Hepatocyte (in vitro differentiated cells): ENCODE data around the gene THAP8. TPM values are rescaled to one million over a fixed set of nuclear protein-coding genes. Genes with fewer than 3 reads are reported as not detected.
"Not testable (repeated sequence)": the region's sequence is repeated elsewhere in the genome, so short reads cannot be mapped to it uniquely, and the experiment has no call there.

Experiments
- DNase-seq: peaks from one replicate; pipeline ENCODE4 v3.0.0-alpha.2; 2016; ENCODE audit warnings: low spot score
- H2AFZ ChIP-seq: fragments of 200-600 bp; sonication (generic); 2 replicates; pipeline ENCODE4 v1.6.0; 2016; ENCODE audit warnings: antibody characterized with exemption, mild to moderate bottlenecking
- H3K27ac ChIP-seq: fragments of 200-600 bp; sonication (generic); 2 replicates; pipeline ENCODE4 v1.5.1; 2016; ENCODE audit warnings: mild to moderate bottlenecking
- H3K27me3 ChIP-seq: fragments of 200-600 bp; sonication (generic); 2 replicates; pipeline ENCODE4 v1.6.1; 2016
- H3K36me3 ChIP-seq: fragments of 200-600 bp; sonication (generic); replicated peaks from 2 replicates; pipeline ENCODE4 v1.5.1; 2016; ENCODE audit warnings: low read depth; ENCODE audit not compliant: insufficient read depth
- H3K4me1 ChIP-seq: fragments of 200-600 bp; sonication (generic); 2 replicates; pipeline ENCODE4 v1.5.1; 2016; ENCODE audit warnings: mild to moderate bottlenecking, moderate library complexity; ENCODE audit not compliant: insufficient read depth
- H3K4me2 ChIP-seq: fragments of 200-600 bp; sonication (generic); 2 replicates; pipeline ENCODE4 v1.6.0; 2016
- H3K4me3 ChIP-seq: fragments of 200-600 bp; sonication (generic); 2 replicates; pipeline ENCODE4 v1.5.1; 2016; ENCODE audit warnings: mild to moderate bottlenecking
- H3K79me2 ChIP-seq: fragments of 200-600 bp; sonication (generic); 2 replicates; pipeline ENCODE4 v1.6.0; 2017; ENCODE audit warnings: mild to moderate bottlenecking
- H3K9me2 ChIP-seq: fragments of 200-600 bp; sonication (generic); replicated peaks from 2 replicates; pipeline ENCODE4 v1.6.0; 2017; ENCODE audit warnings: mild to moderate bottlenecking; ENCODE audit not compliant: insufficient read depth
- H3K9me3 ChIP-seq: fragments of 200-600 bp; sonication (generic); 2 replicates; pipeline ENCODE4 v1.5.1; 2016; ENCODE audit warnings: low read depth, mild to moderate bottlenecking
- H4K20me1 ChIP-seq: fragments of 200-600 bp; sonication (generic); 2 replicates; pipeline ENCODE4 v1.6.0; 2016; ENCODE audit warnings: mild to moderate bottlenecking; ENCODE audit not compliant: insufficient read depth, poor library complexity, severe bottlenecking
- CTCF ChIP-seq: fragments of 200-600 bp; sonication (generic); IDR thresholded peaks from 2 replicates; pipeline ENCODE4 v1.5.1; 2016; ENCODE audit warnings: antibody characterized with exemption, mild to moderate bottlenecking; ENCODE audit not compliant: poor library complexity
- EZH2 ChIP-seq: fragments of 200-600 bp; sonication (generic); IDR thresholded peaks from 2 replicates; pipeline ENCODE4 v1.6.1; 2016; ENCODE audit warnings: antibody characterized with exemption, mild to moderate bottlenecking, borderline replicate concordance
- EZH2phosphoT487 ChIP-seq: fragments of 200-600 bp; sonication (generic); IDR thresholded peaks from one replicate; pipeline ENCODE4 v1.6.1; 2018; ENCODE audit warnings: antibody characterized with exemption, mild to moderate bottlenecking, low read depth, moderate library complexity; ENCODE audit not compliant: unreplicated experiment, severe bottlenecking
- WGBS: methylation state at CpG from one replicate; pipeline ENCODE4 v1.1.6; 2016; ENCODE audit warnings: low lambda C conversion rate; ENCODE audit errors: missing lambda C conversion rate; 5-methylcytosine and 5-hydroxymethylcytosine counted together
- polyA plus RNA-seq: library from polyadenylated mRNA; unstranded; fragments of >200 nt; fragmentation: Nextera tagmentation; extraction: Ambion mirVana; gene quantifications from 2 replicates; pipeline ENCODE4 v1.2.1, GENCODE V29; 2016
- total RNA-seq: library from RNA; depleted of rRNA; stranded (reverse); fragments of >200 nt; gene quantifications from 2 replicates; pipeline ENCODE4 v1.2.3, GENCODE V29; 2014

The THAP8 gene
- total and polyA plus RNA-seq, 2 experiments from 2014 or later: 4.5 to 23.1 TPM

- 91% methylated on average over 2 of the region's 2 CpGs for WGBS
- Histone ChIP-seq H3K4me3 (no peak overlapping the region), H4K20me1 (no peaks in the 10 kb centered on the region), H3K36me3 (no peaks in the 10 kb centered on the region), H3K9me3 (no peaks in the 10 kb centered on the region), H3K27ac (peak overlapping the region; percentile 73), H2AFZ (no peak overlapping the region), H3K4me2 (no peak overlapping the region), H3K27me3 (no peaks in the 10 kb centered on the region), H3K9me2 (no peaks in the 10 kb centered on the region), H3K4me1 (peaks cover 14% of the 10 kb centered on the region), H3K79me2 (no peaks in the 10 kb centered on the region)
- no peak for TF ChIP-seq CTCF
- TF ChIP-seq EZH2phosphoT487: no peak
- TF ChIP-seq EZH2: no peak
- DNase-seq: no peak
These were observed 10.1 kb downstream of the THAP8 start for GRCh38 chr19:36043952-36044351.

- Histone ChIP-seq H3K4me2 (peak overlapping the region; percentile 5), H3K9me2 (no peaks in the 10 kb centered on the region), H3K4me1 (peaks cover 14% of the 10 kb centered on the region), H2AFZ (no peak overlapping the region), H3K27me3 (no peaks in the 10 kb centered on the region), H3K27ac (peak overlapping the region; percentile 74), H3K9me3 (no peaks in the 10 kb centered on the region), H3K79me2 (no peaks in the 10 kb centered on the region), H3K4me3 (no peak overlapping the region), H3K36me3 (no peaks in the 10 kb centered on the region), H4K20me1 (no peaks in the 10 kb centered on the region)
- WGBS: 12% methylated on average over 3 of the region's 3 CpGs
- no peak for TF ChIP-seq EZH2phosphoT487
- TF ChIP-seq CTCF: no peak
- DNase-seq: peak; percentile 66
These were observed 12.3 kb downstream of the THAP8 start for GRCh38 chr19:36041831-36042230.

GRCh38 chr19:36041092-36041491 is 13.0 kb downstream of the THAP8 start:
- H3K79me2 ChIP-seq, H3K9me3 ChIP-seq, H2AFZ ChIP-seq, H3K36me3 ChIP-seq, H3K9me2 ChIP-seq, H3K4me3 ChIP-seq, H4K20me1 ChIP-seq, H3K4me2 ChIP-seq, DNase-seq, H3K27me3 ChIP-seq: not testable (repeated sequence)
- Histone ChIP-seq H3K27ac (peak overlapping the region; percentile 65), H3K4me1 (peaks cover 14% of the 10 kb centered on the region)
- WGBS: 76% methylated on average over 6 of the region's 6 CpGs

GRCh38 chr19:36040495-36040894 is 13.6 kb downstream of the THAP8 start:
- Histone ChIP-seq H3K4me1 (peaks cover 14% of the 10 kb centered on the region), H3K4me2 (no peak overlapping the region), H3K27me3 (no peaks in the 10 kb centered on the region), H3K9me3 (no peaks in the 10 kb centered on the region), H3K36me3 (no peaks in the 10 kb centered on the region), H2AFZ (no peak overlapping the region), H3K27ac (no peak overlapping the region), H3K4me3 (no peak overlapping the region), H3K9me2 (no peaks in the 10 kb centered on the region), H3K79me2 (no peaks in the 10 kb centered on the region), H4K20me1 (no peaks in the 10 kb centered on the region)
- 66% methylated on average over 6 of the region's 6 CpGs for WGBS
- TF ChIP-seq EZH2phosphoT487: peak; percentile 27
- no peak for TF ChIP-seq CTCF
- no peak for TF ChIP-seq EZH2
- DNase-seq: no peak
